CD8-positive, alpha-beta memory T cell (primary cell): ENCODE measurements around the gene FAF1. TPM values are rescaled to one million over a fixed set of nuclear protein-coding genes. Genes with fewer than 3 reads are reported as not detected.

Source experiments
- CTCF ChIA-PET: fragments of 350-600 bp; sonication (Branson Sonifier 250); formaldehyde crosslinking; loops from one replicate; lab custom pipeline; 2021; ENCODE audit warnings: antibody characterized with exemption; lab: Charles Lee
- POLR2A ChIA-PET: fragments of 350-600 bp; sonication (Branson Sonifier 250); formaldehyde crosslinking; loops from one replicate; lab custom pipeline; 2021; ENCODE audit warnings: antibody characterized with exemption; lab: Charles Lee
- DNase-seq, 5 donors: peaks; one replicate each; pipeline versions ENCODE4 v3.0.0 to v3.0.0-alpha.2; 2020 to 2022; ENCODE audit warnings: mixed read lengths in 1 of 5
- H3K27ac ChIP-seq: one replicate; pipeline ENCODE4 v1.7.0; 2013; ENCODE audit warnings: low read depth, mild to moderate bottlenecking, low read length, moderate library complexity
- H3K27me3 ChIP-seq: 2 replicates; pipeline ENCODE4 v1.7.0; 2013; ENCODE audit warnings: low read length, mild to moderate bottlenecking; ENCODE audit not compliant: insufficient read depth, poor library complexity, severe bottlenecking
- H3K36me3 ChIP-seq: 2 replicates; pipeline ENCODE4 v1.7.0; 2013; ENCODE audit warnings: mild to moderate bottlenecking, low read length, moderate library complexity; ENCODE audit not compliant: insufficient read depth
- H3K4me1 ChIP-seq: 2 replicates; pipeline ENCODE4 v1.7.0; 2013; ENCODE audit warnings: mild to moderate bottlenecking, low read length, moderate library complexity; ENCODE audit not compliant: insufficient read depth
- H3K4me3 ChIP-seq: 2 replicates; pipeline ENCODE4 v1.7.0; 2013; ENCODE audit warnings: mild to moderate bottlenecking, low read length
- H3K9me3 ChIP-seq: 2 replicates; pipeline ENCODE4 v1.7.0; 2013; ENCODE audit warnings: mild to moderate bottlenecking, low read length
- H3K27ac Mint-ChIP-seq, 8 donors: one replicate each; pipeline ENCODE4 v1.8.0; 2020 to 2021; ENCODE audit warnings: mixed read lengths in 8 of 8, mild to moderate bottlenecking in 6 of 8, inconsistent platforms in 3 of 8, moderate library complexity in 3 of 8
- H3K27me3 Mint-ChIP-seq, 2 donors: one replicate each; pipeline ENCODE4 v1.8.0; 2020 to 2021; ENCODE audit warnings: mixed read lengths in 2 of 2, mild to moderate bottlenecking in 1 of 2, moderate library complexity in 1 of 2
- H3K36me3 Mint-ChIP-seq, 3 donors: one replicate each; pipeline ENCODE4 v1.8.0; 2020 to 2021; ENCODE audit warnings: mixed read lengths in 3 of 3, inconsistent platforms in 1 of 3, mild to moderate bottlenecking in 1 of 3
- H3K4me1 Mint-ChIP-seq, 3 donors: one replicate each; pipeline ENCODE4 v1.8.0; 2020 to 2021; ENCODE audit warnings: mixed read lengths in 3 of 3, inconsistent platforms in 1 of 3, mild to moderate bottlenecking in 1 of 3
- H3K4me3 Mint-ChIP-seq, 7 donors: one replicate each; pipeline ENCODE4 v1.8.0; 2020 to 2021; ENCODE audit warnings: mixed read lengths in 7 of 7, mild to moderate bottlenecking in 6 of 7, moderate library complexity in 4 of 7, inconsistent platforms in 2 of 7
- H3K9me3 Mint-ChIP-seq, 5 donors: one replicate each; pipeline ENCODE4 v1.8.0; 2020 to 2022; ENCODE audit warnings: mixed read lengths in 5 of 5, mild to moderate bottlenecking in 3 of 5, moderate library complexity in 2 of 5, inconsistent platforms in 1 of 5
- polyA plus RNA-seq: library from polyadenylated mRNA; unstranded; fragments of 300-500 nt; fragmentation: Illumina TruSeq; gene quantifications from one replicate; pipeline ENCODE4 v1.2.3, GENCODE V29; 2021
- total RNA-seq, 2 experiments: library from RNA; stranded (reverse); gene quantifications; one replicate each; pipeline ENCODE4 v1.2.3, GENCODE V29; 2021

Gene FAF1
- total and polyA plus RNA-seq, 3 experiments from 2014 or later = 66.4 to 87.1 (median 78.2) TPM

GRCh38 chr1:50701706-50702317, 258.3 kb downstream of the FAF1 start:
- CTCF ChIA-PET = no interaction called here
- POLR2A ChIA-PET = no interaction called here

GRCh38 chr1:50700621-50701020, 259.4 kb downstream of the FAF1 start:
- H3K4me1 ChIP-seq = no peaks in the 10 kb centered on the region
- Mint-ChIP-seq H3K4me1 (peaks cover 2 to 5% (median 2%) of the 10 kb centered on the region in 3 donors), H3K36me3 (peaks cover 0 to 2% (median 1%) of the 10 kb centered on the region in 3 donors), H3K27ac (no peak overlapping the region), H3K27me3 (no peaks in the 10 kb centered on the region), H3K4me3 (no peak overlapping the region), H3K9me3 (no peaks in the 10 kb centered on the region)
- no peak overlapping the region for H3K27ac ChIP-seq
- CTCF ChIA-PET = no interaction called here
- no peaks in the 10 kb centered on the region for H3K9me3 ChIP-seq
- H3K4me3 ChIP-seq = no peak overlapping the region
- DNase-seq = no peak
- H3K27me3 ChIP-seq = no peaks in the 10 kb centered on the region
- POLR2A ChIA-PET = no interaction called here
- H3K36me3 ChIP-seq = no peaks in the 10 kb centered on the region

More at GRCh38 chr1:50701706-50702317, 258.3 kb downstream of the FAF1 start:
- Histone ChIP-seq H3K4me3 (no peak overlapping the region), H3K4me1 (no peaks in the 10 kb centered on the region), H3K27me3 (no peaks in the 10 kb centered on the region), H3K9me3 (no peaks in the 10 kb centered on the region), H3K36me3 (no peaks in the 10 kb centered on the region), H3K27ac (no peak overlapping the region)
- no peak overlapping the region for H3K27ac Mint-ChIP-seq
- no peak overlapping the region for H3K4me3 Mint-ChIP-seq
- H3K36me3 Mint-ChIP-seq = peaks cover 0 to 2% (median 1%) of the 10 kb centered on the region in 3 donors
- H3K27me3 Mint-ChIP-seq = no peaks in the 10 kb centered on the region
- no peaks in the 10 kb centered on the region for H3K9me3 Mint-ChIP-seq
- DNase-seq = no peak
- peaks cover 2 to 10% (median 4%) of the 10 kb centered on the region in 3 donors for H3K4me1 Mint-ChIP-seq

GRCh38 chr1:50700214-50700613, 259.9 kb downstream of the FAF1 start:
- Mint-ChIP-seq H3K27me3 (no peaks in the 10 kb centered on the region), H3K36me3 (peaks cover 0 to 2% (median 1%) of the 10 kb centered on the region in 3 donors), H3K27ac (no peak overlapping the region), H3K9me3 (no peaks in the 10 kb centered on the region), H3K4me3 (no peak overlapping the region), H3K4me1 (peaks cover 0 to 5% (median 2%) of the 10 kb centered on the region in 3 donors)
- no peaks in the 10 kb centered on the region for H3K27me3 ChIP-seq
- H3K4me3 ChIP-seq = no peak overlapping the region
- H3K27ac ChIP-seq = no peak overlapping the region
- POLR2A ChIA-PET = no interaction called here
- CTCF ChIA-PET = no interaction called here
- no peaks in the 10 kb centered on the region for H3K36me3 ChIP-seq
- H3K4me1 ChIP-seq = no peaks in the 10 kb centered on the region
- no peak for DNase-seq
- H3K9me3 ChIP-seq = no peaks in the 10 kb centered on the region

DNA sequence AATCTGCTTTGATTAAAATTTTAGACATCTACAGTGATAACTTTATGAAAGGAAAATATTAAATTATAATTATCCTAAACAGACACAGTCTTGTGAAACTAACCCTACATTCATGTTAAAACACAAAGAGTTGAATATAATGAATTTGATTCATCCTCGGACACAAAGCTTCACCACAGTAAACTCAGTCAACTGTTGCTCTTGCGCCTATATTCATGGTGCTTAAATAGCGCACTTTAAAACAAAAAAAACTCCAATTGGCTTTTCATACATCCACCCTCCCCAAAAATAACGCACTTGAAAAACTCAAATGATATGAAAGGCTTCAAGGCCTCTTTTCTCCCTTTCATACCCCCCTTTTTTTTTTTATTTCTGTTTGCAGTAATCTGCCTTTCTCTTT, 260.3 kb downstream of the FAF1 start:
- H3K36me3 ChIP-seq = no peaks in the 10 kb centered on the region
- DNase-seq = no peak
- ChIA-PET CTCF (no interaction called here), POLR2A (no interaction called here)
- H3K27ac Mint-ChIP-seq = no peak overlapping the region
- no peaks in the 10 kb centered on the region for H3K9me3 Mint-ChIP-seq
- peaks cover 0 to 2% (median 1%) of the 10 kb centered on the region in 3 donors for H3K36me3 Mint-ChIP-seq
- H3K4me1 Mint-ChIP-seq = peaks cover 0 to 5% (median 2%) of the 10 kb centered on the region in 3 donors
- H3K9me3 ChIP-seq = no peaks in the 10 kb centered on the region
- H3K4me3 ChIP-seq = no peak overlapping the region
- no peak overlapping the region for H3K4me3 Mint-ChIP-seq
- H3K27ac ChIP-seq = no peak overlapping the region
- H3K4me1 ChIP-seq = no peaks in the 10 kb centered on the region
- H3K27me3 ChIP-seq = no peaks in the 10 kb centered on the region
- no peaks in the 10 kb centered on the region for H3K27me3 Mint-ChIP-seq

GRCh38 chr1:50697440-50698421, 262.3 kb downstream of the FAF1 start:
- Mint-ChIP-seq H3K27me3 (no peaks in the 10 kb centered on the region), H3K27ac (no peak overlapping the region), H3K4me1 (peaks cover 0 to 2% (median 0%) of the 10 kb centered on the region in 3 donors), H3K36me3 (peaks cover 0 to 3% (median under 1%) of the 10 kb centered on the region in 3 donors), H3K4me3 (no peak overlapping the region), H3K9me3 (no peaks in the 10 kb centered on the region)
- Histone ChIP-seq H3K4me1 (no peaks in the 10 kb centered on the region), H3K27me3 (no peaks in the 10 kb centered on the region), H3K9me3 (no peaks in the 10 kb centered on the region), H3K27ac (no peak overlapping the region), H3K4me3 (no peak overlapping the region), H3K36me3 (no peaks in the 10 kb centered on the region)
- ChIA-PET CTCF (interaction anchor here (1.2 kb wide), 1 partner anchor 23 kb away, joined by 3 read pairs; no protein-coding TSS in a partner anchor), POLR2A (no interaction called here)
- DNase-seq = no peak

DNA sequence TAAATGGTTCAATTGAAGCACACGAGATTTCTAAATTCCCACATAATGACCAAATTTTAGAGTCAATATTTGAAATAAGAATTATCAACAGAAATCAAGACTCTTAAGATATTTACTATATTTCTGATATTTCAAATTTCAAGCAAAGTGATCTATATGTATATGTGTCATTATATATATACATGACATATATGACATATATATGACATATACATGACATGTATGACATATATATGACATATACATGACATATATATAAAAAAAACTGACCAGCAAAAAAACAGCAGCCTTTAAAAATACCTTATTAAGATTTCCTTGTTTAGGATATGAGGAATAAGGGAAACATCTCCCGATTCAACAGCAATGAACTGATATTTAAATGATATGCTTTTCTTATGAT, 266.2 kb downstream of the FAF1 start:
- ChIA-PET CTCF (no interaction called here), POLR2A (no interaction called here)
- DNase-seq = no peak
- H3K27me3 ChIP-seq = no peaks in the 10 kb centered on the region
- no peak overlapping the region for H3K27ac ChIP-seq
- H3K36me3 Mint-ChIP-seq = peaks cover 0 to 13% (median 3%) of the 10 kb centered on the region in 3 donors
- no peaks in the 10 kb centered on the region for H3K9me3 Mint-ChIP-seq
- H3K4me3 ChIP-seq = no peak overlapping the region
- H3K4me3 Mint-ChIP-seq = no peak overlapping the region
- H3K27me3 Mint-ChIP-seq = no peaks in the 10 kb centered on the region
- no peaks in the 10 kb centered on the region for H3K36me3 ChIP-seq
- H3K9me3 ChIP-seq = no peaks in the 10 kb centered on the region
- no peaks in the 10 kb centered on the region for H3K4me1 ChIP-seq
- peaks cover 0 to 2% (median 0%) of the 10 kb centered on the region in 3 donors for H3K4me1 Mint-ChIP-seq
- peak overlapping the region in 1 of 8 donors; percentile 10 for H3K27ac Mint-ChIP-seq

DNA sequence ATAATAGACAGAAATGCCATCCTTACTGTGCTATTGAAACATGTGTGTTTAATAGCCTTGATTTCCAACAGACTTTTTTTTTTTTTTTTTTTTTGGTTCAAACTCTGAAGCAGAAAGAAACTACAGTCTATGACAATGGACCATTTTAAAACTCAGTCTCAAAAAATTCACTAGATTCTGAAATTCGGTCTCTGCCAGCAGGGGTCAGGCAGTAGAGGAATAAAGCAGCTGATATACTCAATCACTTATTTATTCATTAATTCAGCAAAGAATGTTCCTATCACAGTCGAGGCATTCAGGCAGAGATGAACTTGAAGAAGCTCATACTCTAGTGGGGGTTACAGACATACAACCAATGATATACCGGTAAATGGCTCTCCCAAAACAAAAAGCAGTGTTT, 275.9 kb downstream of the FAF1 start:
- no peaks in the 10 kb centered on the region for H3K9me3 Mint-ChIP-seq
- no peaks in the 10 kb centered on the region for H3K36me3 ChIP-seq
- no peak overlapping the region for H3K4me3 Mint-ChIP-seq
- no peak overlapping the region for H3K4me3 ChIP-seq
- DNase-seq = no peak
- no peaks in the 10 kb centered on the region for H3K4me1 Mint-ChIP-seq
- ChIA-PET CTCF (no interaction called here), POLR2A (no interaction called here)
- H3K27me3 ChIP-seq = no peaks in the 10 kb centered on the region
- no peak overlapping the region for H3K27ac Mint-ChIP-seq
- peaks cover 0 to 22% (median 2%) of the 10 kb centered on the region in 3 donors for H3K36me3 Mint-ChIP-seq
- H3K27me3 Mint-ChIP-seq = no peaks in the 10 kb centered on the region
- no peaks in the 10 kb centered on the region for H3K4me1 ChIP-seq
- no peak overlapping the region for H3K27ac ChIP-seq
- H3K9me3 ChIP-seq = no peaks in the 10 kb centered on the region

- Mint-ChIP-seq H3K9me3 (no peaks in the 10 kb centered on the region), H3K27ac (no peak overlapping the region), H3K27me3 (no peaks in the 10 kb centered on the region), H3K4me3 (no peak overlapping the region), H3K4me1 (no peaks in the 10 kb centered on the region), H3K36me3 (peaks cover 0 to 13% (median 2%) of the 10 kb centered on the region in 3 donors)
- ChIA-PET CTCF (no interaction called here), POLR2A (no interaction called here)
- Histone ChIP-seq H3K9me3 (no peaks in the 10 kb centered on the region), H3K27me3 (no peaks in the 10 kb centered on the region), H3K36me3 (no peaks in the 10 kb centered on the region), H3K4me1 (no peaks in the 10 kb centered on the region), H3K27ac (no peak overlapping the region), H3K4me3 (no peak overlapping the region)
- no peak for DNase-seq
These were observed 278.1 kb downstream of the FAF1 start for GRCh38 chr1:50681931-50682330.
